ENCODE data around the gene GALNT15.

GALNT15 gene

GRCh38 chr3:16151109-16151508, 23.4 kb upstream of the GALNT15 start:
- DNase-seq (ENCODE audit: low read depth in 2 of 2): no peak

DNA sequence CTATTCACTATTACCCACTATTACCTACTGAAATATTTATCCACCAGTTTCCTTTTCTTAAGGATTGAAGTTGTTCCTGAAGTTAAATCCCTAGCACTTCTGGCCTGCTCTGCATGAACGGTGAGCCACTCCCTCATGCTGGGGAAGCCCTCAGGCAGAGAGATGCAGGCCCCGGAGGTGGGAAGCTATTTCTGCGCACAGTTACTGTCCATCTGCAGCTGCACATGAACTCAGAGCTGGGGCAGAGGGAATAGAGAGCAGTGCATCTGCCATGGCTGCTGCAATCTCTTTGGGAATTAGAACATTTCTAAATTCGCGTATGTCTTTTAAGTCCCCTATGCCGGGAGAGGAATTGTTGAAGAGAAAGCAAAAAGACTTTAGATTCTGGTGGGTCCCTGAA, 6.3 kb upstream of the GALNT15 start:
- DNase-seq (ENCODE audit: low read depth in 2 of 2): no peak

DNA sequence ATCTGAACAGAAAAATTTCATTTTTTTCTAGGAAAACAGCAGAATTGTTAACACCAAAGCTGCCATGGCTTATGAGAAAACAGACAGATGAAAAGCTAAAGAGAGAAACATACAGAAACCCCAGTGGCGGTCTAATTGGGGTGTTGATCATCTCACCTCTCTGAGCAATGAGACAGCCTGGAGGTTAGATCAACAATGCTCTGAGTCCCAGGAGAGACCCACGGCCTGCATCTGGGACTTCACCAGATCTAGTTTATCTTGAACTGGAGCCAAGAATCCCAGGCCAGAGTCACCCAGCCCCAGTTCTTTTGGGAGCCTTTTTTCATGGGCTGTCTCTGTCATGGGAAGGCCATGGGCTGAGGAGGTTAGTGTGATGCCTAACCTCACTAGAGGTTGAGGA, 3.5 kb upstream of the GALNT15 start:
- DNase-seq (ENCODE audit: low read depth in 2 of 2): no peak

DNA sequence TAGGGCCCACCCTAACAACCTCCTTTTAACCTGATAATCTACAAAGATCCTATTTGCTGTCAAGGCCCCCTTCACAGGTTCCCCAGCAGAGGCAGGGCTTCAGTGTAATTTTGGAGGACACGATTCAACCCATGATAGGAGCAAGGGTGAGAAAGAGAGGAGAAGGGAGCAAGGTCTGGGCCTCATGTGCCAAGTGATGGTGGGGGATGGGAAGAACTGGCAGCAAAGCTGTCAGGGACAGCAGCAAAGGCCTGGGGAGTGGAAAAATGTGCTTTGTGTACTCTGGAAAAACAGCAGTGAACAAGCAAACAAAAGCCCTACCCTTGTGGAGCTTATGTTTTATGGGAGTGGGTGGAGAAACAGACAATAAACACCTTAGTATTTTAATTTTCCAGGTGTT, 2.7 kb upstream of the GALNT15 start:
- DNase-seq (ENCODE audit: low read depth in 2 of 2): no peak

- DNase-seq (ENCODE audit: low read depth in 2 of 2): no peak
Observed at GRCh38 chr3:16173283-16174025, 1.0 kb upstream of the GALNT15 start.

- DNase-seq (ENCODE audit: low read depth in 2 of 2): no peak
Observed at GRCh38 chr3:16174026-16174355, 489 bp upstream of the GALNT15 start.

- no peak for DNase-seq (ENCODE audit: low read depth in 2 of 2)
Observed at GRCh38 chr3:16174976-16175901, 759 bp downstream of the GALNT15 start.

GRCh38 chr3:16176391-16177030, 2.0 kb downstream of the GALNT15 start:
- DNase-seq (ENCODE audit: low read depth in 2 of 2): no peak

GRCh38 chr3:16177382-16177781, 2.9 kb downstream of the GALNT15 start:
- no peak for DNase-seq (ENCODE audit: low read depth in 2 of 2)

DNA sequence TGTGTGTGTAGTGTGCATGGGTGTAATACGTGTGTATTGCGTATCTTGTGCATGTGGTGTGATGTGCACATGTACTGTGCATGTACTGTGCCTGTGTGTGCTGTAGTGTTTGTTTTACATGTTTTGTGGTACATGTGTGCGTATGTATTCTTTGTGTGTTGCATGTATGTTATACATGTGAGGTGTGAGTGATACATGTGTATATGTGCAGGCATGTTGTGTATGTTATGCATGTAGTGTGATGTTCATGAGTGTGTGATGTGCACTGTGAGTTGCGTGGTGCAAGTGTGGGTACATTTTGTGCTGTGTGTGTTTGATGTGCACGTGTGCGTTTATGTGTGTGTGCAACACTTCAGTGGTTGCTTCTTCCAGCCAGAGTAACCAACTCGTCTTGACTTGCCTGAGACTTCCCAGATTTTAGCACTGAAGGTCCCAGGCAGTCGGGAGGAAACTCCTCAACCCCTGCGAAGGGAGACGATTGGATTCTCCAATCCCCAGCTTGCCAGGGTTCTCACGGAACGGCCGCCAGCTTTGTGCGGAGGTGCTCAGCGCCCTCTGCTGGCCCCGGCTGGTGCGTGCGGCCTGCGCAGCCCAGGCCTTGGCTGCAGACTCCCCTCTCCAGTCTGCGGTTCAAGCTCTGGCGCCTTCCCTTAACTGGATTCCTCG, 3.6 kb downstream of the GALNT15 start:
- DNase-seq (ENCODE audit: low read depth in 2 of 2): peak; percentile 54 to 73

- DNase-seq (ENCODE audit: low read depth in 2 of 2): no peak
Observed at GRCh38 chr3:16178628-16178988, 4.1 kb downstream of the GALNT15 start.

DNA sequence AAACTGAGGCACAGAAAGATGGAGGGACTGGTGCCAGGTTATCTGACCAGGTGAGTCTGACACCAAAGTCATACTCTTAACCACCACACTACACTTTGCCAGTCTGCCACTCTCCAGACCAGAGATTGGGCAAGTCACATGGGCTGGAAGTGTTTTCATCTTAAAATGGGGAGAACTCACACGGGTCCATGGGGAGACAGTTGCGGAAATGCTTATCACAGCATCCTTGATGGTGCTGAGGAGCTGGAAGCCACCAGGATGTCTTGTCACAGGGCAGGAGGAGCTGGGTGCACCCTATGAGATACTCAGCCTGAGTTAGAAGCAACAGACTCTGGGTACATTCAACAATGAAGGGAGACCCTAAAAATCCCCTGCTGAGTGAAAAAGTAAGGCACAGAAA, 4.8 kb downstream of the GALNT15 start:
- DNase-seq (ENCODE audit: low read depth in 2 of 2): no peak

DNA sequence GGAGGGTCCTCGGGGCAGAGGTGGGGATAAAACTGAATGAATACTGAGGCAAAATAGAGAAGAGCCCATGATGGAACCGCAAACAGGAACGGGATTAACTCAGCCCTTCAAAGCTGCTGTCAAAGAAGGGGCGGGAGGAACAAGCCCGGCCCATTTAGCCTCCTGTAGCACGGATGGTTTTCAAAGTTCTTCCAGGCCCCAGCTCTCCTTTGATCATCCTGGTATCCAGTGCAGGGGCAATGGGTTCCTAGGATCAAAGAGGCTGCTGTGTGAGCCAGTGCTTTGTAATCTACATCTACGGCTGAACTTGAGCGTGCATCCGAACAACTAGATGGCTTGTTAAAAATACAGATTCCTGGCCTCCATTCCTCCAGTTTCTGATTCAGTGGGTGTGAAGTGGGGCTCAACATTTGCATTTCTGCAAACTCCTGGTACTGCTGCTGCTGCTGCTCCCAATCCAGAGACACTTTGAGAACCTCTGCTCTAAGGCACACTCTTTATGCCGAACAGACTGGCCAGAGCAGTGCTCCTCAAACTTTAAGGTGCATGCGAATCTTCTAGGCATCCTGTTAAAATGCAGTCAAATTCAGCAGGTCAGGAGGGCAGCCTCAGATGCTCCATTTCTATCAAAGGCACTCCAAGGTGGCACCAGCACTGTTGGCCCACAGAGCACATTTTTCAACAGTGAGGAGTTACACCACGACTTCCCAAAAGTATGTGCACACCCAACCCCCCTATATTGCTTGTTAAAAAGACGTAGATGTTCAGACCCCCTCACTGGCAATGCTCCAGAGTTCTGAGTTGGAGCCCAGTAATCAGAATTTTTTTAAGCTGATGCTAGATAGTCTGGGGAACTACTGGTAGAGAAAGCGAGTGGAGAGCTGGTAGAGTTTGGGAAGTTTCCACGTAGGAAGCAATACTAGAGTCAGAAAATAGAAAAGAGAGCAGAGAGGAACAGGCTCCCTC, 5.6 kb downstream of the GALNT15 start:
- no peak for DNase-seq (ENCODE audit: low read depth in 2 of 2)

- no peak for DNase-seq (ENCODE audit: low read depth in 2 of 2)
Observed at GRCh38 chr3:16180737-16181134, 6.3 kb downstream of the GALNT15 start.

DNA sequence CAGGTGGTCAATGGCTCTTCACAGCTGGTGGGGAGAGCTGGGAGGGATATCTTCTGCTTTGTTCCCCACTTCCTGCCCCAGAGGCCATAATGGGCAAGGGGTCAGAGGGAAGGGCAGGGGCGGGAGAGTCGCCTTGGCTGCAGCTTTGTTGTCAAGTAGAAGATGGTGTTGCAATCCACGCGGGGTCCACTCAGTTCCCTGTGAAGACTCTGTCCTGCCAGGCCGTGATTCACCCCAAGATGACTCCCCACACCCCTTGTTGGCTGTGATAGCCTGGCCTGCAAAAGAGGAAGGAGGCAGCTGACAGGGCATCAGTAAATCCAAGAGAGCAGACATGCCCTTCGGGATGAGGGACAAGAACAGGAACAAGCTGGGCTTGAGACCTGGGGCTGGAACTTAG, 6.9 kb downstream of the GALNT15 start:
- no peak for DNase-seq (ENCODE audit: low read depth in 2 of 2)

- no peak for DNase-seq (ENCODE audit: low read depth in 2 of 2)
Observed at GRCh38 chr3:16182183-16182582, 7.7 kb downstream of the GALNT15 start.

- no peak for DNase-seq (ENCODE audit: low read depth in 2 of 2)
Observed at GRCh38 chr3:16182612-16183011, 8.1 kb downstream of the GALNT15 start.

DNA sequence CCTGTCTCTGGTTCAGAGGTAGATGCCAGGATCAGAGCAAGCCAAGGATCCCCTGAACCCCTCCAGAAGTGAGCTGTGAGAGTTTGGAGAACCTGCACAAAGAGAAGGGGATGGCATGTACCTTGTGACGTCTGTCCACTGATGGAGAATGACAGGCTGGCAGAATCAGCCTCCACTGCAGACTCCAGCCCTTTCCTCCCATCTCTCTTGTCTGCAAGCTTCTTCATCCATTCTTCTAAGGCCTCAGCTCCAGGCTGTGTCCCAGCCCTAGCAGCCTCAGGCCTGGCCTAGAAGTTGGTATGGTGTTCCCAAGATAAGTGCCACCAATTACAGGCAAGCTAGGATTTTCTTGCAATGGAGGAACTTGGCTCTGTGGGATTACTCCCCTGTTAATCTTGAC, 8.6 kb downstream of the GALNT15 start:
- no peak for DNase-seq (ENCODE audit: low read depth in 2 of 2)

GRCh38 chr3:16183601-16184270, 9.3 kb downstream of the GALNT15 start:
- DNase-seq (ENCODE audit: low read depth in 2 of 2): no peak

DNA sequence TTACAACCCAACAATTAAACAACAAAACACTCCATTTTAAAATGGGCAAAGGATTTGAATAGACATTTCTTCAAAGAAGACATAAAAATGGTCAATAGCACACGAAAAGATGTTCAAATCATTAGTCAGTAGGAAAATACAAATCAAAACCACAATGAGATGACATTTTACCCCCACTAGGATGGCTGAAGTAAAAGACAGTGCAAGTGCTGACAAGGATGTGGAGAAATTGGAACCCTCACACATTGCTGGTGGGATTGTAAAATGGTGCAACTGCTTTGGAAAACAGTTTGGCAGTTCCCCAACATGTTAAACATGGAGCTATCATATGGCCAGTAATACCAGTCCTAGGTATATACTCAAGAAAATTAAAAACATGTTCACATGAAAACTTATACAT, 11.6 kb downstream of the GALNT15 start:
- no peak for DNase-seq (ENCODE audit: low read depth in 2 of 2)

DNA sequence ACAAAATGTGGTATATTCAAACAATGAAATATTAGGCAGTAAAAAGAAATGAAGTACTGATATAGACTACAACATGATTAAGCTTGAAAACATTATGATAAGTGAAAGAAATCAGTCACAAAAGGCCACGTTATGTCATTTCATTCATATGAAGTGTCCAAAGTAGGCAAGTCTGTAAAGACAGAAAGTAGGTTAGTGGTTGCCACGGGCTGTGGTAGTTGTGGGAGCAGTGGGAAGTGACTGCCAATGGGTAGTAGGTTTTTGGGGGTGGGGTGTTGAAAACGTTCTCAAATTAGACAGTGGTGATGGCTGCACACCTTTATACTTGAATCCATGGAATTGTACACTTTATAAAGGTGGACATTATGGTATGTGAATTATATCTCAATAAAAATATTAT, 12.1 kb downstream of the GALNT15 start:
- DNase-seq (ENCODE audit: low read depth in 2 of 2): no peak

All from stimulated activated CD4-positive, alpha-beta T cell treated with anti-CD3 and anti-CD28 coated beads, Interleukin-4, amount 100 ng/mL, for 48 hours (primary cell).